SK-N-SH (cell line): ENCODE results near the gene RASSF4. TPM values are rescaled to one million over a fixed set of nuclear protein-coding genes. Genes with fewer than 3 reads are reported as not detected.
A peak's percentile ranks its signal among the peaks of the same experiment; 100 is the strongest.

ENCODE experiments used
- CTCF ChIA-PET: fragments of 300-600, 350-600 bp; formaldehyde crosslinking; extraction: SDS; loops from one replicate; lab custom pipeline; 2021; lab: Yijun Ruan, JAX
- POLR2A ChIA-PET: fragments of 350-600 bp; sonication (Branson Sonifier 250); formaldehyde crosslinking; extraction: SDS; loops from one replicate; lab custom pipeline; 2020; ENCODE audit warnings: antibody characterized with exemption, inconsistent platforms; lab: Yijun Ruan, JAX
- DNase-seq: peaks from one replicate; pipeline ENCODE4 v3.0.0; 2012
- H2AFZ ChIP-seq: fragments of 200-600 bp; sonication (generic); 2 replicates; pipeline ENCODE4 v1.8.1; 2016; ENCODE audit warnings: antibody characterized with exemption, mild to moderate bottlenecking, low read depth
- H3F3A ChIP-seq: fragments of 200-600 bp; sonication (generic); replicated peaks from 2 replicates; pipeline ENCODE3; 2016; ENCODE audit warnings: antibody characterized with exemption, mild to moderate bottlenecking; ENCODE audit not compliant: insufficient read depth
- H3K27ac ChIP-seq, 2 experiments: fragments of 200-500 bp in 1 of 2; fragments of 200-600 bp in 1 of 2; sonication (Bioruptor generic) in 1 of 2; sonication (generic), shearing (Covaris generic) in 1 of 2; 2 replicates each; pipeline versions ENCODE4 v1.5.1 to v1.6.1; 2014 to 2016; ENCODE audit warnings: low read depth in 2 of 2, inconsistent platforms in 1 of 2, low read length in 1 of 2, mild to moderate bottlenecking in 1 of 2, mixed read lengths in 1 of 2
- H3K27me3 ChIP-seq: fragments of 200-600 bp; sonication (generic), shearing (Covaris generic); 2 replicates; pipeline ENCODE4 v1.6.1; 2016; ENCODE audit warnings: mixed run types; ENCODE audit not compliant: insufficient read depth
- H3K36me3 ChIP-seq, 2 experiments: fragments of 200-500 bp in 1 of 2; fragments of 200-600 bp in 1 of 2; sonication (Bioruptor generic) in 1 of 2; sonication (generic) in 1 of 2; replicated peaks in 1 of 2; 2 replicates each; pipeline versions ENCODE3 to v1.5.1; 2014 to 2016; ENCODE audit warnings: low read length in 1 of 2, mild to moderate bottlenecking in 1 of 2; ENCODE audit not compliant: insufficient read depth in 2 of 2, control insufficient read depth in 1 of 2
- H3K4me1 ChIP-seq, 2 experiments: fragments of 200-500 bp in 1 of 2; fragments of 200-600 bp in 1 of 2; sonication (Bioruptor generic) in 1 of 2; sonication (generic), shearing (Covaris generic) in 1 of 2; 2 replicates each; pipeline versions ENCODE4 v1.5.1 to v1.6.1; 2014 to 2016; ENCODE audit warnings: low read depth in 1 of 2, low read length in 1 of 2, mixed run types in 1 of 2; ENCODE audit not compliant: insufficient read depth in 2 of 2, control insufficient read depth in 1 of 2
- H3K4me2 ChIP-seq: fragments of 200-600 bp; sonication (generic), shearing (Covaris generic); 2 replicates; pipeline ENCODE4 v1.6.1; 2017; ENCODE audit warnings: mixed run types
- H3K4me3 ChIP-seq, 2 experiments: fragments of 200-500 bp in 1 of 2; fragments of 200-600 bp in 1 of 2; sonication (Bioruptor generic) in 1 of 2; sonication (generic), shearing (Covaris generic) in 1 of 2; 2 replicates each; pipeline versions ENCODE4 v1.5.1 to v1.8.1; 2014 to 2016; ENCODE audit warnings: low read depth in 2 of 2, inconsistent platforms in 1 of 2, low read length in 1 of 2, mild to moderate bottlenecking in 1 of 2, mixed read lengths in 1 of 2, moderate library complexity in 1 of 2
- H3K79me2 ChIP-seq: fragments of 200-600 bp; sonication (generic); 2 replicates; pipeline ENCODE4 v1.8.1; 2017; ENCODE audit warnings: mild to moderate bottlenecking; ENCODE audit not compliant: insufficient read depth
- H3K9ac ChIP-seq: fragments of 200-600 bp; sonication (generic); 2 replicates; pipeline ENCODE4 v1.6.1; 2017; ENCODE audit warnings: mixed run types
- H3K9me2 ChIP-seq: fragments of 200-600 bp; sonication (generic); 2 replicates; pipeline ENCODE4 v1.6.1; 2017; ENCODE audit warnings: mixed run types
- H3K9me3 ChIP-seq: fragments of 200-600 bp; sonication (generic); 2 replicates; pipeline ENCODE4 v1.6.1; 2017; ENCODE audit warnings: mixed run types, mild to moderate bottlenecking, moderate library complexity
- H4K20me1 ChIP-seq: fragments of 200-600 bp; sonication (generic); 2 replicates; pipeline ENCODE4 v1.6.1; 2017; ENCODE audit warnings: mild to moderate bottlenecking, mixed run types; ENCODE audit not compliant: insufficient read depth
- CHD2 ChIP-seq: fragments of 150-350 bp; IDR thresholded peaks from 2 replicates; pipeline ENCODE4 v1.6.1; 2018; ENCODE audit warnings: low read length; ENCODE audit not compliant: partially characterized antibody
- CTCF ChIP-seq: fragments of 200-600 bp; sonication (generic); IDR thresholded peaks from 2 replicates; pipeline ENCODE4 v1.6.1; 2017; ENCODE audit warnings: antibody characterized with exemption, mild to moderate bottlenecking, moderate library complexity
- EP300 ChIP-seq, 2 experiments: IDR thresholded peaks; 2 replicates each; pipeline versions ENCODE4 v1.4.0 to v1.6.1; 2012; ENCODE audit warnings: borderline replicate concordance in 1 of 2, low read depth in 1 of 2, low read length in 1 of 2
- EZH2phosphoT487 ChIP-seq: fragments of 200-600 bp; sonication (generic); IDR thresholded peaks from 2 replicates; pipeline ENCODE4 v1.6.1; 2017; ENCODE audit warnings: low read depth, mixed run types, mild to moderate bottlenecking, antibody characterized with exemption, moderate library complexity, borderline replicate concordance
- GABPA ChIP-seq: IDR thresholded peaks from 2 replicates; pipeline ENCODE4 v1.4.0; 2012; ENCODE audit warnings: low read depth, mild to moderate bottlenecking
- GATA2 ChIP-seq: sonication (generic); formaldehyde crosslinking; IDR thresholded peaks from 2 replicates; pipeline ENCODE4 v1.5.0; 2020; ENCODE audit warnings: mild to moderate bottlenecking, missing genetic modification reagents
- MEF2A ChIP-seq: IDR thresholded peaks from 2 replicates; pipeline ENCODE4 v1.4.0; 2012; ENCODE audit warnings: low read depth, borderline replicate concordance
- NRF1 ChIP-seq: IDR thresholded peaks from 2 replicates; pipeline ENCODE4 v1.6.1; 2012; ENCODE audit warnings: low read depth, mild to moderate bottlenecking, low read length
- POLR2AphosphoS5 ChIP-seq: IDR thresholded peaks from 2 replicates; pipeline ENCODE4 v1.6.1; 2012; ENCODE audit warnings: low read depth, low read length
- RFX5 ChIP-seq: IDR thresholded peaks from 2 replicates; pipeline ENCODE4 v1.6.1; 2012; ENCODE audit warnings: mild to moderate bottlenecking, improper control_type of control experiment, low read length
- SIN3A ChIP-seq: IDR thresholded peaks from 2 replicates; pipeline ENCODE4 v1.6.1; 2012; ENCODE audit warnings: low read depth, mild to moderate bottlenecking, low read length, moderate library complexity, borderline replicate concordance
- TAF1 ChIP-seq: IDR thresholded peaks from 2 replicates; pipeline ENCODE4 v1.6.1; 2012; ENCODE audit warnings: low read depth, mild to moderate bottlenecking, low read length, moderate library complexity, borderline replicate concordance
- TCF12 ChIP-seq: IDR thresholded peaks from 2 replicates; pipeline ENCODE4 v1.4.0; 2012
- TEAD4 ChIP-seq: IDR thresholded peaks from 2 replicates; pipeline ENCODE4 v1.4.0; 2012; ENCODE audit warnings: mild to moderate bottlenecking, borderline replicate concordance; ENCODE audit not compliant: insufficient read depth
- ZBTB33 ChIP-seq: IDR thresholded peaks from 2 replicates; pipeline ENCODE4 v1.4.0; 2012; ENCODE audit warnings: low read depth, borderline replicate concordance
- WGBS: methylation state at CpG from one replicate; pipeline ENCODE4 v1.1.6; 2017; ENCODE audit warnings: low lambda C conversion rate; 5-methylcytosine and 5-hydroxymethylcytosine counted together
- polyA plus RNA-seq, 3 experiments: library from polyadenylated mRNA; depleted of rRNA; stranded (reverse); fragments of >200 nt; gene quantifications; 2 replicates each; pipeline ENCODE4 v1.2.3, GENCODE V29; 2012
- TF ChIP-seq, protein P1 (sequence below): IDR thresholded peaks from 2 replicates; pipeline ENCODE4; 2012
- TF ChIP-seq, protein P2 (sequence below): IDR thresholded peaks from 2 replicates; pipeline ENCODE4 v1.4.0; 2012; ENCODE audit warnings: low read depth, borderline replicate concordance
- TF ChIP-seq, protein P3 (sequence below): IDR thresholded peaks from 2 replicates; pipeline ENCODE4 v1.4.0; 2012; ENCODE audit warnings: low read depth

Gene RASSF4
- polyA plus RNA-seq, 1 of the 3 experiments (the other 2 are of a cell fraction) = 11.0 TPM

DNA sequence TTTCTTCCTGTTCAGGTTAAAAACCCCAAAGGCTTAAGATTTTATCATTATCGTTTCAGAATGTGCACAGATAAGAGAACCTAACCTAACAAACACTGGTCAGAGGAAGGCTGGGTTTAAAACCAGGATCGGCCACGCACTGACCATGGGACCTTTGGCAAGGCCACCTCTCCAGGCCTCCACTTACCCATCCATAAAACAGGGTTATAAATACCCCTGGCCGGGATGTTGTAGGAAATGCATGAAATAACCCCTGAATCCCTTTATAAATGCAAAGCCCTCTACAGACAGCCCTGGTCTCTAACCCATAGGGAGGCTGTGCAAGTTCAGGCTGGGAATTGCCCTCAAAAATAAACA lies 18.6 kb downstream of the RASSF4 start:
- peak overlapping the region; percentile 85 for H3K4me2 ChIP-seq
- H3K79me2 ChIP-seq = peaks cover 8% of the 10 kb centered on the region
- H3K27ac ChIP-seq = peak overlapping the region; percentile 30 to 95; a peak in 3 of 4 replicates
- no peaks in the 10 kb centered on the region for H3K36me3 ChIP-seq
- no peaks in the 10 kb centered on the region for H3K27me3 ChIP-seq
- no peaks in the 10 kb centered on the region for H3K9me2 ChIP-seq
- CTCF ChIA-PET = interaction anchor here (1.2 to 10.6 kb wide), 3 partner anchors 10 to 46 kb away, joined by 4 to 121 read pairs (median 5); no protein-coding TSS in a partner anchor
- no peaks in the 10 kb centered on the region for H3K9me3 ChIP-seq
- no peaks in the 10 kb centered on the region for H4K20me1 ChIP-seq
- no peak overlapping the region for H2AFZ ChIP-seq
- peak overlapping the region; percentile 68 for H3K9ac ChIP-seq
- peaks cover 20% of the 10 kb centered on the region for H3F3A ChIP-seq
- POLR2A ChIA-PET = no interaction called here
- DNase-seq = no peak
- 60% methylated on average over 4 of the region's 4 CpGs for WGBS
- peak overlapping the region; percentile 41 to 61 for H3K4me3 ChIP-seq
- H3K4me1 ChIP-seq = peaks cover 41 to 61% of the 10 kb centered on the region in 2 experiments; a peak in 3 of 4 replicates
- TF ChIP-seq, protein P1, sequence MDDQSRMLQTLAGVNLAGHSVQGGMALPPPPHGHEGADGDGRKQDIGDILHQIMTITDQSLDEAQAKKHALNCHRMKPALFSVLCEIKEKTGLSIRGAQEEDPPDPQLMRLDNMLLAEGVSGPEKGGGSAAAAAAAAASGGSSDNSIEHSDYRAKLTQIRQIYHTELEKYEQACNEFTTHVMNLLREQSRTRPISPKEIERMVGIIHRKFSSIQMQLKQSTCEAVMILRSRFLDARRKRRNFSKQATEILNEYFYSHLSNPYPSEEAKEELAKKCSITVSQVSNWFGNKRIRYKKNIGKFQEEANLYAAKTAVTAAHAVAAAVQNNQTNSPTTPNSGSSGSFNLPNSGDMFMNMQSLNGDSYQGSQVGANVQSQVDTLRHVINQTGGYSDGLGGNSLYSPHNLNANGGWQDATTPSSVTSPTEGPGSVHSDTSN = no peak
- no peak for TF ChIP-seq CTCF
- TF ChIP-seq RFX5 = no peak
- TF ChIP-seq TCF12 = no peak
- no peak for TF ChIP-seq CHD2
- no peak for TF ChIP-seq GATA2 (CRISPR knock-in tag)
- no peak for TF ChIP-seq NRF1
- no peak for TF ChIP-seq TAF1
- TF ChIP-seq EZH2phosphoT487 = no peak
- TF ChIP-seq GABPA = no peak
- TF ChIP-seq SIN3A = no peak

DNA sequence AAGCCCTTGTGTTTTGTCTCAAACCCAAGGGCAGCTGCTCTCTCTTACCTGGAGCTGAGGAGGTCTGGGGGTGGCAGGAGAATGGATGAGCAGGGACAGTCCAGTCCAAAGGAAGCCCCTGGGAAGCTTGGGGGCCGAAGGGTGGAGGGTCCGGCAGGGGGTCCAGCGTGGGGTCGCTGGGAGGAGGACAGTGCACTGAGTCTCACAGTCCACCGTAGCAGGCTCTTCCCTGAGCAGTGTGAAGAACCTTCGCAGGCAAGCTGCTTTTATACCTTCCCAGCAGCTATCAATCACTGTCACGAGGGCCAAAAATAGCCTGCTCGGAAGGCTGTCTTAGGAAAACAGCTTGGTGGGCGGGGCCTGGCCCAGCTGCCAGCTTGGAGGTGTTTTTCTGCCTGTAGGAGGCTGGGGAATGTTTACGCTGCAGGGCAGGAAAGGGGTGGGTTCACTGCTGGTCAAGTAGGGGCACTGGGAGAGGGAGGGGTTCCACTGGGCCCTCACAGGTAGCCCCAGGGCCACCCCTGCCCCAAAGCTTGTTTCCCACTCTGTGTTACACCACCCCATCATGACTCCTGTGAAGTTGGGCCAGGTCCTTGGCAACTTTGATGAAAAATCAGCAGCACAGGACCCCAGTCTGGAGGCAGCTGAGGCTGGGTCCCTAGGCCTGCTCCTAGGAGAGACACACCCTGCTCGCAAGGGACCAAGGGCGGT lies 19.1 kb downstream of the RASSF4 start, which contains the start of gene DEPP1:
Gene DEPP1 (minus strand): TSS at position 240 of the 711 bp plus-strand sequence. CDS start 779 bp downstream, outside the sequence.
- H2AFZ ChIP-seq = peak within 1 kb of the TSS; percentile 4; the same call in 1 of the 2 replicates
- 36% methylated on average over 9 of the region's 12 CpGs for whole genome bisulfite sequencing
- peaks cover 8% of the 10 kb centered on the region for H3K79me2 ChIP-seq
- H3K4me3 ChIP-seq = peak within 1 kb of the TSS; percentile 41 to 61
- H3F3A ChIP-seq = peaks cover 20% of the 10 kb centered on the region
- DNase-seq = peak; percentile 68
- no peaks in the 10 kb centered on the region for H4K20me1 ChIP-seq
- ChIA-PET CTCF (interaction anchor here (1.2 to 10.6 kb wide), 3 partner anchors 11 to 46 kb away, joined by 4 to 121 read pairs (median 5); no protein-coding TSS in a partner anchor), POLR2A (no interaction called here)
- H3K27me3 ChIP-seq = no peaks in the 10 kb centered on the region
- H3K4me2 ChIP-seq = peak within 1 kb of the TSS; percentile 85
- no peaks in the 10 kb centered on the region for H3K9me2 ChIP-seq
- no peaks in the 10 kb centered on the region for H3K36me3 ChIP-seq
- peak within 1 kb of the TSS; percentile 62 to 95 for H3K27ac ChIP-seq
- peak within 1 kb of the TSS; percentile 68 for H3K9ac ChIP-seq
- peaks cover 38 to 65% of the 10 kb centered on the region in 2 experiments; a peak in 3 of 4 replicates for H3K4me1 ChIP-seq
- no peaks in the 10 kb centered on the region for H3K9me3 ChIP-seq
- no peak for TF ChIP-seq TEAD4
- peak; percentile 98 for TF ChIP-seq POLR2AphosphoS5
- no peak for TF ChIP-seq ZBTB33
- TF ChIP-seq, protein P2, sequence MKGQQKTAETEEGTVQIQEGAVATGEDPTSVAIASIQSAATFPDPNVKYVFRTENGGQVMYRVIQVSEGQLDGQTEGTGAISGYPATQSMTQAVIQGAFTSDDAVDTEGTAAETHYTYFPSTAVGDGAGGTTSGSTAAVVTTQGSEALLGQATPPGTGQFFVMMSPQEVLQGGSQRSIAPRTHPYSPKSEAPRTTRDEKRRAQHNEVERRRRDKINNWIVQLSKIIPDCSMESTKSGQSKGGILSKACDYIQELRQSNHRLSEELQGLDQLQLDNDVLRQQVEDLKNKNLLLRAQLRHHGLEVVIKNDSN = 0 out of 2 replicates have a peak, but pooled peaks have one; percentile 34
- TF ChIP-seq EP300 (IDR thresholded peaks at IDR 0.05; ENCODE audit: borderline replicate concordance in 1 of 2, low read depth in 1 of 2, low read length in 1 of 2) = peak; percentile 7 to 34; a peak in 1 of 4 replicates
- peak; percentile 99 for TF ChIP-seq MEF2A
- no peak for TF ChIP-seq NRF1
- no peak for TF ChIP-seq SIN3A
- TF ChIP-seq, protein P3, sequence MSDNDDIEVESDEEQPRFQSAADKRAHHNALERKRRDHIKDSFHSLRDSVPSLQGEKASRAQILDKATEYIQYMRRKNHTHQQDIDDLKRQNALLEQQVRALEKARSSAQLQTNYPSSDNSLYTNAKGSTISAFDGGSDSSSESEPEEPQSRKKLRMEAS = no peak
